Keratinocyte (primary cell): ENCODE results near the gene BRD8.

Experiments
- CTCF ChIP-seq, 3 experiments: IDR thresholded peaks in 1 of 3; conservative IDR thresholded peaks in 1 of 3; optimal IDR thresholded peaks in 1 of 3; 2 replicates in 2 of 3; 3 replicates in 1 of 3; pipeline versions ENCODE3 to v1.5.1; 2011; ENCODE audit warnings: low read length in 3 of 3, mild to moderate bottlenecking in 3 of 3, moderate library complexity in 2 of 3, control low read depth in 1 of 3, inconsistent platforms in 1 of 3; ENCODE audit not compliant: insufficient read depth in 2 of 3; ENCODE audit errors: extremely low read depth in 1 of 3
- EZH2 ChIP-seq: IDR thresholded peaks from one replicate; pipeline ENCODE4 v1.6.1; 2012; ENCODE audit warnings: inconsistent platforms, mild to moderate bottlenecking, low read length, moderate library complexity

GRCh38 chr5:138096363-138096762, 82.1 kb downstream of the BRD8 start:
- TF ChIP-seq CTCF (optimal IDR thresholded peaks at IDR 0.05 in 1 of 3, IDR thresholded peaks at IDR 0.05 in 1 of 3, conservative IDR thresholded peaks at IDR 0.05 in 1 of 3; ENCODE audit: extremely low read depth in 1 of 3, insufficient read depth in 2 of 3, low read length in 3 of 3), result no peak
- TF ChIP-seq EZH2, result no peak
